ENCODE results near the gene AQP4. TPM values are rescaled to one million over a fixed set of nuclear protein-coding genes. Genes with fewer than 3 reads are reported as not detected.

Gene AQP4
- total RNA-seq, 1 experiment from 2014 or later = 0.42 TPM

DNA sequence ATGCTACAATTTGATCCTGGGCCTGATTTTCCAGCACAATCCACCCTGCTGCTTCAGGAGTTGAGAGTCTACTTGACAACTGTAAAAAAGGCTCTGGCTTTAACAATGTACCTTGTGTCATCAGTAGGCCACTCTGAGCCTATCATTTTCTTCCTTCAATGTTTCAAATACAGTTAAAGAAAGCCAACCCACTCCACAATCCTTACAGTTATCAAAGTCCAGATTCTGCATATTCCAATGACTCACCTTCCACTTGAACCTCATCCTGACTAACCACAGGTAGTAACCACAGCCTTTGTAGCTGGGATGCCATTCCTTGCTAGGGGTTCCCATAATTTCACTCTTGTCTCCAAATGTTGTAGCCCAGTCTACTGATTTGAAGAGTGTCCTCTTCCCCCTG lies 35.5 kb upstream of the AQP4 start:
- no peak overlapping the region for H3K9ac ChIP-seq (ENCODE audit: extremely low read depth, insufficient read length, low read length)
- H3K27me3 Mint-ChIP-seq (ENCODE audit: low read depth) = peaks cover 2% of the 10 kb centered on the region; the same call in 1 of the 2 replicates
- H2BK12ac ChIP-seq (ENCODE audit: insufficient read length, low read depth, low read length) = no peak overlapping the region
- H3K56ac ChIP-seq (ENCODE audit: insufficient read length, low read depth, low read length) = no peak overlapping the region
- no peak overlapping the region for H3K18ac ChIP-seq (ENCODE audit: insufficient read length, low read depth, low read length)
- peaks cover 9 to 20% (median 17%) of the 10 kb centered on the region in 3 experiments for H3K36me3 Mint-ChIP-seq (ENCODE audit: insufficient read depth in 1 of 3, low read depth in 3 of 3)
- no peak overlapping the region for H4K5ac ChIP-seq (ENCODE audit: insufficient read length, low read depth, low read length)
- H3K4me1 Mint-ChIP-seq = no peaks in the 10 kb centered on the region
- no peak overlapping the region for H3K4me2 ChIP-seq (ENCODE audit: insufficient read depth, insufficient read length, low read length)
- peaks cover 28 to 33% of the 10 kb centered on the region in 2 experiments for H3K9me3 Mint-ChIP-seq
- H2BK15ac ChIP-seq (ENCODE audit: low read depth, low read length) = no peak overlapping the region
- H4K8ac ChIP-seq (replicated peaks; ENCODE audit: insufficient read length, low read depth, low read length) = no peak overlapping the region
- DNase-seq = no peak
- no peaks in the 10 kb centered on the region for H3K27me3 ChIP-seq (ENCODE audit: insufficient read depth, low read length)
- no peak overlapping the region for H2AK5ac ChIP-seq (ENCODE audit: insufficient read length, low read length)
- H4K20me1 ChIP-seq (ENCODE audit: control insufficient read depth, insufficient read depth, insufficient read length) = no peaks in the 10 kb centered on the region
- no peak overlapping the region for H2BK5ac ChIP-seq (ENCODE audit: insufficient read length, low read length)
- H3K27ac Mint-ChIP-seq = no peak overlapping the region; a peak in 1 of 7 replicates
- H2BK120ac ChIP-seq (ENCODE audit: low read depth, low read length, poor library complexity, severe bottlenecking) = no peak overlapping the region
- no peak overlapping the region for H3T11ph ChIP-seq (ENCODE audit: low read length)
- no peaks in the 10 kb centered on the region for H3K79me2 ChIP-seq (ENCODE audit: insufficient read depth, low read length)
- no peaks in the 10 kb centered on the region for H3K79me1 ChIP-seq (ENCODE audit: insufficient read depth, low read depth, low read length, poor library complexity, severe bottlenecking)
- TF ChIP-seq, protein P1, sequence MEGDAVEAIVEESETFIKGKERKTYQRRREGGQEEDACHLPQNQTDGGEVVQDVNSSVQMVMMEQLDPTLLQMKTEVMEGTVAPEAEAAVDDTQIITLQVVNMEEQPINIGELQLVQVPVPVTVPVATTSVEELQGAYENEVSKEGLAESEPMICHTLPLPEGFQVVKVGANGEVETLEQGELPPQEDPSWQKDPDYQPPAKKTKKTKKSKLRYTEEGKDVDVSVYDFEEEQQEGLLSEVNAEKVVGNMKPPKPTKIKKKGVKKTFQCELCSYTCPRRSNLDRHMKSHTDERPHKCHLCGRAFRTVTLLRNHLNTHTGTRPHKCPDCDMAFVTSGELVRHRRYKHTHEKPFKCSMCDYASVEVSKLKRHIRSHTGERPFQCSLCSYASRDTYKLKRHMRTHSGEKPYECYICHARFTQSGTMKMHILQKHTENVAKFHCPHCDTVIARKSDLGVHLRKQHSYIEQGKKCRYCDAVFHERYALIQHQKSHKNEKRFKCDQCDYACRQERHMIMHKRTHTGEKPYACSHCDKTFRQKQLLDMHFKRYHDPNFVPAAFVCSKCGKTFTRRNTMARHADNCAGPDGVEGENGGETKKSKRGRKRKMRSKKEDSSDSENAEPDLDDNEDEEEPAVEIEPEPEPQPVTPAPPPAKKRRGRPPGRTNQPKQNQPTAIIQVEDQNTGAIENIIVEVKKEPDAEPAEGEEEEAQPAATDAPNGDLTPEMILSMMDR (conservative IDR thresholded peaks at IDR 0.05) = no peak
- H3K23me2 ChIP-seq (ENCODE audit: insufficient read length, low read depth, low read length, poor library complexity, severe bottlenecking) = no peaks in the 10 kb centered on the region
- no peak overlapping the region for H2AFZ ChIP-seq (ENCODE audit: low read length)
- H3K4ac ChIP-seq (ENCODE audit: low read depth, low read length) = no peak overlapping the region
- no peak overlapping the region for H3K14ac ChIP-seq (ENCODE audit: insufficient read depth, low read length)
- H3K27ac ChIP-seq (ENCODE audit: insufficient read length, low read depth, low read length) = no peak overlapping the region
- H2BK20ac ChIP-seq (ENCODE audit: low read depth, low read length, poor library complexity, severe bottlenecking) = no peak overlapping the region
- no peak overlapping the region for H4K91ac ChIP-seq (ENCODE audit: insufficient read length, low read depth, low read length)
- no peaks in the 10 kb centered on the region for H3K9me3 ChIP-seq (ENCODE audit: control insufficient read depth, low read depth, low read length)
- no peak overlapping the region for H3K23ac ChIP-seq (ENCODE audit: insufficient read length, low read depth, low read length)
- H3K4me3 Mint-ChIP-seq = no peak overlapping the region
- no peaks in the 10 kb centered on the region for H3K4me1 ChIP-seq (ENCODE audit: insufficient read depth, low read length)

Data from H9 (cell line).